ENCODE measurements around the gene MACIR. TPM values are rescaled to one million over a fixed set of nuclear protein-coding genes. Genes with fewer than 3 reads are reported as not detected.

The MACIR gene
- polyA plus RNA-seq, 1 donor from 2014 or later, result 2.2 TPM

GRCh38 chr5:103259705-103260355, 1.3 kb downstream of the MACIR start:
- H3K27ac Mint-ChIP-seq, result peak overlapping the region; percentile 12 to 37 (median 29)
- peak overlapping the region; percentile 91 to 95 (median 95) for H3K4me3 Mint-ChIP-seq
- peaks cover 4% of the 10 kb centered on the region for H3K27me3 Mint-ChIP-seq
- H3K9me3 Mint-ChIP-seq, result no peaks in the 10 kb centered on the region
- peaks cover 1% of the 10 kb centered on the region for H3K36me3 Mint-ChIP-seq
- H3K4me1 Mint-ChIP-seq, result peaks cover 7 to 23% (median 17%) of the 10 kb centered on the region in 3 donors

GRCh38 chr5:103260951-103261350, 2.4 kb downstream of the MACIR start:
- Mint-ChIP-seq H3K27ac (no peak overlapping the region), H3K36me3 (peaks cover 1% of the 10 kb centered on the region), H3K27me3 (peaks cover 4% of the 10 kb centered on the region), H3K9me3 (no peaks in the 10 kb centered on the region), H3K4me3 (peak overlapping the region; percentile 31 to 64 (median 48)), H3K4me1 (peaks cover 7 to 23% (median 17%) of the 10 kb centered on the region in 3 donors)

GRCh38 chr5:103262422-103262871, 3.9 kb downstream of the MACIR start:
- Mint-ChIP-seq H3K27me3 (peaks cover 4% of the 10 kb centered on the region), H3K27ac (no peak overlapping the region), H3K9me3 (no peaks in the 10 kb centered on the region)

GRCh38 chr5:103263054-103263453, 4.5 kb downstream of the MACIR start:
- Mint-ChIP-seq H3K4me1 (peaks cover 10 to 20% (median 19%) of the 10 kb centered on the region in 3 donors), H3K9me3 (no peaks in the 10 kb centered on the region), H3K36me3 (peaks cover 9% of the 10 kb centered on the region), H3K27me3 (peaks cover 4% of the 10 kb centered on the region), H3K4me3 (peak overlapping the region in 1 of 4 donors; percentile 13), H3K27ac (peak overlapping the region in 1 of 3 donors; percentile 16)

More at GRCh38 chr5:103262422-103262871, 3.9 kb downstream of the MACIR start:
- Mint-ChIP-seq H3K4me3 (no peak overlapping the region), H3K36me3 (peaks cover 5% of the 10 kb centered on the region), H3K4me1 (peaks cover 10 to 21% (median 19%) of the 10 kb centered on the region in 3 donors)

GRCh38 chr5:103264508-103264907, 5.9 kb downstream of the MACIR start:
- Mint-ChIP-seq H3K27ac (no peak overlapping the region), H3K9me3 (no peaks in the 10 kb centered on the region), H3K4me1 (peaks cover 10 to 19% (median 18%) of the 10 kb centered on the region in 3 donors), H3K36me3 (peaks cover 9% of the 10 kb centered on the region), H3K4me3 (peak overlapping the region in 2 of 4 donors; percentile 5 to 39), H3K27me3 (peaks cover 4% of the 10 kb centered on the region)

GRCh38 chr5:103270581-103270980, 12.0 kb downstream of the MACIR start:
- H3K27me3 Mint-ChIP-seq, result no peaks in the 10 kb centered on the region
- no peaks in the 10 kb centered on the region for H3K9me3 Mint-ChIP-seq
- H3K4me3 Mint-ChIP-seq, result no peak overlapping the region
- peaks cover 8% of the 10 kb centered on the region for H3K36me3 Mint-ChIP-seq
- peak overlapping the region in 1 of 3 donors; percentile 22 for H3K27ac Mint-ChIP-seq
- H3K4me1 Mint-ChIP-seq, result peaks cover 3 to 10% (median 4%) of the 10 kb centered on the region in 3 donors

GRCh38 chr5:103271570-103272289, 13.2 kb downstream of the MACIR start:
- no peaks in the 10 kb centered on the region for H3K9me3 Mint-ChIP-seq
- H3K4me1 Mint-ChIP-seq, result peaks cover 2 to 6% (median 3%) of the 10 kb centered on the region in 3 donors
- no peak overlapping the region for H3K27ac Mint-ChIP-seq
- H3K36me3 Mint-ChIP-seq, result peaks cover 5% of the 10 kb centered on the region
- peak overlapping the region in 1 of 4 donors; percentile 11 for H3K4me3 Mint-ChIP-seq
- H3K27me3 Mint-ChIP-seq, result no peaks in the 10 kb centered on the region

GRCh38 chr5:103272377-103272776, 13.8 kb downstream of the MACIR start:
- no peak overlapping the region for H3K27ac Mint-ChIP-seq
- H3K27me3 Mint-ChIP-seq, result no peaks in the 10 kb centered on the region
- no peak overlapping the region for H3K4me3 Mint-ChIP-seq
- peaks cover 4% of the 10 kb centered on the region for H3K36me3 Mint-ChIP-seq
- no peaks in the 10 kb centered on the region for H3K9me3 Mint-ChIP-seq
- H3K4me1 Mint-ChIP-seq, result peaks cover 2 to 6% (median 3%) of the 10 kb centered on the region in 3 donors

GRCh38 chr5:103273952-103274351, 15.4 kb downstream of the MACIR start:
- Mint-ChIP-seq H3K27ac (no peak overlapping the region), H3K4me3 (no peak overlapping the region), H3K27me3 (no peaks in the 10 kb centered on the region), H3K4me1 (peaks cover 2 to 6% (median 3%) of the 10 kb centered on the region in 3 donors), H3K9me3 (no peaks in the 10 kb centered on the region), H3K36me3 (no peaks in the 10 kb centered on the region)

GRCh38 chr5:103275851-103276250, 17.3 kb downstream of the MACIR start:
- H3K4me1 Mint-ChIP-seq, result peaks cover 2 to 6% (median 3%) of the 10 kb centered on the region in 3 donors
- H3K27ac Mint-ChIP-seq, result no peak overlapping the region
- no peaks in the 10 kb centered on the region for H3K9me3 Mint-ChIP-seq
- no peak overlapping the region for H3K4me3 Mint-ChIP-seq
- no peaks in the 10 kb centered on the region for H3K27me3 Mint-ChIP-seq
- H3K36me3 Mint-ChIP-seq, result no peaks in the 10 kb centered on the region

GRCh38 chr5:103280967-103281366, 22.4 kb downstream of the MACIR start:
- Mint-ChIP-seq H3K27me3 (no peaks in the 10 kb centered on the region), H3K4me1 (no peaks in the 10 kb centered on the region), H3K27ac (no peak overlapping the region), H3K4me3 (no peak overlapping the region), H3K36me3 (peaks cover 2% of the 10 kb centered on the region), H3K9me3 (no peaks in the 10 kb centered on the region)

GRCh38 chr5:103283120-103283519, 24.6 kb downstream of the MACIR start:
- no peak overlapping the region for H3K4me3 Mint-ChIP-seq
- H3K36me3 Mint-ChIP-seq, result peaks cover 2% of the 10 kb centered on the region
- H3K9me3 Mint-ChIP-seq, result no peaks in the 10 kb centered on the region
- H3K27ac Mint-ChIP-seq, result no peak overlapping the region
- H3K4me1 Mint-ChIP-seq, result no peaks in the 10 kb centered on the region
- no peaks in the 10 kb centered on the region for H3K27me3 Mint-ChIP-seq

GRCh38 chr5:103283869-103284268, 25.3 kb downstream of the MACIR start:
- Mint-ChIP-seq H3K36me3 (peaks cover 2% of the 10 kb centered on the region), H3K27me3 (no peaks in the 10 kb centered on the region), H3K4me1 (no peaks in the 10 kb centered on the region), H3K27ac (no peak overlapping the region), H3K4me3 (no peak overlapping the region), H3K9me3 (no peaks in the 10 kb centered on the region)

GRCh38 chr5:103286622-103287021, 28.1 kb downstream of the MACIR start:
- Mint-ChIP-seq H3K36me3 (peaks cover 2% of the 10 kb centered on the region), H3K4me1 (no peaks in the 10 kb centered on the region), H3K9me3 (no peaks in the 10 kb centered on the region), H3K27ac (no peak overlapping the region), H3K4me3 (no peak overlapping the region), H3K27me3 (no peaks in the 10 kb centered on the region)

- Mint-ChIP-seq H3K9me3 (no peaks in the 10 kb centered on the region), H3K27ac (no peak overlapping the region)
Measured at GRCh38 chr5:103289024-103289423, 30.5 kb downstream of the MACIR start.

More at GRCh38 chr5:103289024-103289423, 30.5 kb downstream of the MACIR start:
- Mint-ChIP-seq H3K4me1 (no peaks in the 10 kb centered on the region), H3K4me3 (no peak overlapping the region), H3K27me3 (no peaks in the 10 kb centered on the region), H3K36me3 (no peaks in the 10 kb centered on the region)
